Upper lobe of left lung (tissue), 4 donors: ENCODE data around the gene DYNC2H1.

Source experiments
- EP300 ChIP-seq, 4 donors: sonication (generic); formaldehyde crosslinking; IDR thresholded peaks; one replicate each; pipeline ENCODE4 v1.5.1; 2017; ENCODE audit warnings: antibody characterized with exemption in 4 of 4, control low read depth in 2 of 4
- POLR2A ChIP-seq, 4 donors: fragments of 450-650 bp; IDR thresholded peaks; one replicate each; pipeline ENCODE4 v1.5.1; 2016 to 2017; ENCODE audit warnings: antibody characterized with exemption in 4 of 4, mild to moderate bottlenecking in 2 of 4
- POLR2AphosphoS5 ChIP-seq, 2 donors: sonication (generic); formaldehyde crosslinking; IDR thresholded peaks; one replicate each; pipeline ENCODE4 v1.5.1; 2017; ENCODE audit warnings: antibody characterized with exemption in 2 of 2
- TF ChIP-seq, protein P1 (sequence below), 6 experiments: fragments of 450-650 bp in 4 of 6; fragments of 200-600 bp in 2 of 6; sonication (generic) in 2 of 6; IDR thresholded peaks; one replicate each; pipeline ENCODE4 v1.5.1; 2016 to 2019; ENCODE audit warnings: antibody characterized with exemption in 6 of 6

DNA sequence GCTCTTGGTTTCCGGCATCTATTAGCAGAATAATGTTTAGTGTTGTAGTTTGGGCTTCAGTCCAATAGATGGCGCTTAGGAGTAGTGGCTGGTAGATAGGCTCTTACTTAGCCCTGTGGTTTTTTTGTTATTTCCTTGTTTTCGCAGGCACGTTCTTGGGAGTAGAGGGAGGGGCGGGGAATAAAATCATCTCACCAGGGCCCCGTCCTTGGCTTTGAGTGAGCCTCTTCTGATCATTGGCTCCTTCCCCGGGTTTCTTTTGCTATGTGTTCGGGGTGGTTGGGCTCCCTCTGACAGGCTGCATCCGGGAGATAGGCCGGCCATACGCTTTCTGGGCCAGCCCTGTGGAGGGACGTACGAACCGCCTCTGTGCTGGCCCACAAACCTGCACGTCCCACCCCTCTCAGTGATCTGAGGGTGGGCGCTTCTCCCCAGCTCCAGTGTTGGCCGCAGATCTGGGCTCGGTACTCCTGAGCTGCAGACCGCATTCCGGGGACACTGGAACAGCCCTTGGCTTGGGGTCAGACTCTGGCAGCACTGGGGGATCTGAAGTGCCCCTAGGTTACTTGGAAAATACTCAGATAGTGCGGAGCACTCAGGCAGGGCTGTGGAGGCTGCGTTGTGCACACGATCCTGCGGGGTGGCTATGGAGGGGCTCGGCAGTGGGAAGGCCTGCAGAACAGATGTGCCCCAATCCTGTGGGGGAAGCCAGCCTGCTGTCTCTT is 217.0 kb downstream of the DYNC2H1 start:
- TF ChIP-seq POLR2A (IDR thresholded peaks at IDR 0.05) = no peak
- TF ChIP-seq, protein P1, sequence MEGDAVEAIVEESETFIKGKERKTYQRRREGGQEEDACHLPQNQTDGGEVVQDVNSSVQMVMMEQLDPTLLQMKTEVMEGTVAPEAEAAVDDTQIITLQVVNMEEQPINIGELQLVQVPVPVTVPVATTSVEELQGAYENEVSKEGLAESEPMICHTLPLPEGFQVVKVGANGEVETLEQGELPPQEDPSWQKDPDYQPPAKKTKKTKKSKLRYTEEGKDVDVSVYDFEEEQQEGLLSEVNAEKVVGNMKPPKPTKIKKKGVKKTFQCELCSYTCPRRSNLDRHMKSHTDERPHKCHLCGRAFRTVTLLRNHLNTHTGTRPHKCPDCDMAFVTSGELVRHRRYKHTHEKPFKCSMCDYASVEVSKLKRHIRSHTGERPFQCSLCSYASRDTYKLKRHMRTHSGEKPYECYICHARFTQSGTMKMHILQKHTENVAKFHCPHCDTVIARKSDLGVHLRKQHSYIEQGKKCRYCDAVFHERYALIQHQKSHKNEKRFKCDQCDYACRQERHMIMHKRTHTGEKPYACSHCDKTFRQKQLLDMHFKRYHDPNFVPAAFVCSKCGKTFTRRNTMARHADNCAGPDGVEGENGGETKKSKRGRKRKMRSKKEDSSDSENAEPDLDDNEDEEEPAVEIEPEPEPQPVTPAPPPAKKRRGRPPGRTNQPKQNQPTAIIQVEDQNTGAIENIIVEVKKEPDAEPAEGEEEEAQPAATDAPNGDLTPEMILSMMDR (IDR thresholded peaks at IDR 0.05) = peak; percentile 21 to 45 (median 41)
- TF ChIP-seq POLR2AphosphoS5 (IDR thresholded peaks at IDR 0.05) = no peak
- TF ChIP-seq EP300 (IDR thresholded peaks at IDR 0.05) = no peak
